Measurements from ENCODE around the gene ELF3.

GRCh38 chr1:202045705-202046104 lies 35.3 kb downstream of the ELF3 start:
- TF ChIP-seq, protein P1, sequence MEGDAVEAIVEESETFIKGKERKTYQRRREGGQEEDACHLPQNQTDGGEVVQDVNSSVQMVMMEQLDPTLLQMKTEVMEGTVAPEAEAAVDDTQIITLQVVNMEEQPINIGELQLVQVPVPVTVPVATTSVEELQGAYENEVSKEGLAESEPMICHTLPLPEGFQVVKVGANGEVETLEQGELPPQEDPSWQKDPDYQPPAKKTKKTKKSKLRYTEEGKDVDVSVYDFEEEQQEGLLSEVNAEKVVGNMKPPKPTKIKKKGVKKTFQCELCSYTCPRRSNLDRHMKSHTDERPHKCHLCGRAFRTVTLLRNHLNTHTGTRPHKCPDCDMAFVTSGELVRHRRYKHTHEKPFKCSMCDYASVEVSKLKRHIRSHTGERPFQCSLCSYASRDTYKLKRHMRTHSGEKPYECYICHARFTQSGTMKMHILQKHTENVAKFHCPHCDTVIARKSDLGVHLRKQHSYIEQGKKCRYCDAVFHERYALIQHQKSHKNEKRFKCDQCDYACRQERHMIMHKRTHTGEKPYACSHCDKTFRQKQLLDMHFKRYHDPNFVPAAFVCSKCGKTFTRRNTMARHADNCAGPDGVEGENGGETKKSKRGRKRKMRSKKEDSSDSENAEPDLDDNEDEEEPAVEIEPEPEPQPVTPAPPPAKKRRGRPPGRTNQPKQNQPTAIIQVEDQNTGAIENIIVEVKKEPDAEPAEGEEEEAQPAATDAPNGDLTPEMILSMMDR (IDR thresholded peaks at IDR 0.05; ENCODE audit: low read depth, low read length), result no peak
- TF ChIP-seq POLR2A (IDR thresholded peaks at IDR 0.05; ENCODE audit: extremely low read depth, insufficient read length), result no peak
- TF ChIP-seq MAX (IDR thresholded peaks at IDR 0.05; ENCODE audit: low read depth, low read length), result no peak
- TF ChIP-seq MYC (IDR thresholded peaks at IDR 0.05; ENCODE audit: low read depth, low read length), result no peak
